Fibroblast of the conjunctiva (primary cell): Measurements from ENCODE around the gene KANSL1L.
A peak's percentile ranks its signal among the peaks of the same experiment; 100 is the strongest.
"Not testable (repeated sequence)": the region's sequence is repeated elsewhere in the genome, so short reads cannot be mapped to it uniquely, and the experiment has no call there.

Experiments used
- DNase-seq: peaks from one replicate; pipeline ENCODE4 v3.0.0-alpha.2; 2010; ENCODE audit warnings: low read depth

Gene KANSL1L

DNA sequence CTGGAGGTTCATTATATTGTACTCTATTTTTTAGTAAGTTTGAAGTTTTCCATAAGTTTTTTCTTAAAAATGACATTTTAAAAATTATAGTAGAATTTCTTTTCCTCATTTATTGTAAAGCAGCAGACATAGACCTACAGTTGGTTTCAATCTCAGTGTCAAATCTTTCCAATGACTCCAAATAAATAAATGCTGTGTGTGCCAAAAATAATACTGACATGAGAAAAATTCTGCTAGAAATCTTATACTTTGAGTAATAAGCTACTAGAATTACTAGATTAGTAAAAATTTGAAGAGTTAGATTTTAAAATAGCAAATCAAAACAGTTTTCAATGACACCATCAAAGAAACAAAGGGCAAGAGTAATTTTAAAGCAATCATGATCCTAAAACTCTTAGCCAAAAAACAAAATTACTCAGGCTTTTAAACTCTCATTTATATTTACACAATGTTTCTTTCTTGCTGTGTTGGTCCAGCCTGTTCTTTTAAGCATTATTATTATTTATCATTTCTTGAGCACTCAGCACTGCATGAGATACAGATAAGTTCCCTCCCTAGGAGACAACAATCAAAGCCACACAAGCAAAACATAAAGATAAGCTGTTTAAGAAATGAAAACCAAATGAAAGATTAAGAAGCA, 8.3 kb upstream of the KANSL1L start:
- DNase-seq = no peak

GRCh38 chr2:210177769-210178168, 6.6 kb upstream of the KANSL1L start:
- DNase-seq = no peak

GRCh38 chr2:210177115-210177514, 5.9 kb upstream of the KANSL1L start:
- DNase-seq = not testable (repeated sequence)

- DNase-seq = no peak
Observed at GRCh38 chr2:210174086-210174485, 2.9 kb upstream of the KANSL1L start.

DNA sequence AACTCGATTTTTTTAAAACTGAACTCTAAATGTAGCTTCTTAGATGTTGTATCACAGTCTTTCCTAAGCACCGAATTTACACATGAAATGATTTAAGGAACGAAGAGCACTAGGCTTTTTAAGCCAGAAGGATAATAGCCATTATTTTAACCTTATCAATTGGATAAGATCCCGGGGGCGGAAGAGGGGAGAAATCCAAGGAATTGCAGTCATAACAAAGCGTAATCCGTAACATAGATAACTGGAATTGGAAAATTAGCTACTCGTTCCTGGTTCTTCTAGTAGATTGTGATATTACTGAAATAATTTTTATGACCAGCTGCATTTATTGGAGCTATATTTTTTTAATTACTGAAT, 988 bp upstream of the KANSL1L start:
- no peak for DNase-seq

DNA sequence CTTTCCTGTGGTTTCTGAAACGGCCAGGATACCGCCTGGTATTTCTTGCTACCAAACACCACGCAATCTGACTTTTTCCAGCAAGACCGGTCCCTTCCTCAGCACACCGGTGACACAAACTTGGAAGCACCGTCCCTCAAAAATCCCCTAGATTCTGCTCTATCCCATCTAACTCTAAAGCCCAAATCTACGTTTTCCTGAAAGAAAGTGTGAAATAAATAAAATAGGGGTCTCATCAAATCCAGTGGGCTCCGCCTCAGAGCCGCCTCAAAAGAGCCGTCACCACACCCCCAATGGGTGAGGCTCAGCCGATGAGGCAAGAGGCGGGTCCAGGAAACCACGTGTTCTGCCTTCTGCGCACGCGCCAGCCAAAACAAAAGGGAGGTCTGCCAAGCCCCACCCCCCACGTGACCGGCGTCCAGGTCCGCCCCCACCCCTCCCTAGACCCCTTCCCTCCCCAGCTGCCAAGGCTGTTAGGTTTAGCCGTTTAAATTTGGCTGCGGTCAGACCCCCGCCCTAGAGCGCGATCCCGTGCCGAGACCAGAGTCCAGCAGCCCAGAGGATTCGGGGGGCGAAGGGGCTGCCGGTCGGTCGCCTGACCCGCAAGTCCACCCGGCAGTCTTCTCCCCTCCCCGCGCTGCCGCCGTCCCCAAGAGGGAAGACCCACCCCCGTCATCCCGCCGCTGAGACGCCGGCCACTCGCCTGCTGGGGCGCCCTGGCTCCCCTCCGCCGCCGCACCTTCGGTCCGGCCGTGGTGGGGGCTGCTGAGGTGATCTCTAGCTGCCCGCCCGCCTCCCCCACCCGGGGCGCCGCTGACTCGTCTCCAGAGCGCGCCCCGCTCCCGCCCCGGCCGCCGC, 534 bp downstream of the KANSL1L start:
- DNase-seq = peak; percentile 94

DNA sequence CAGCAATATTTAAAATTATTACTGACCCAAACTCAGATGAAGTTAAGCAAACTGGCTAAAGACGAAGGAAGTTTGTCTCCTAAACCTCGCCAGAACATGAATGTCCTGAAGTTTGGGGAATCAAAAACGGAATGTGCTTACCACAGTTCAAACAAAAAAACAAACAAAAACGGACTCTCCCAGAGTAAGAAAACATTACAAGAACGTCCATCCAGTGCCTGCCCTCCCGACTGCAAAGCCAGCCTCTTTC, 1.1 kb downstream of the KANSL1L start:
- no peak for DNase-seq

DNA sequence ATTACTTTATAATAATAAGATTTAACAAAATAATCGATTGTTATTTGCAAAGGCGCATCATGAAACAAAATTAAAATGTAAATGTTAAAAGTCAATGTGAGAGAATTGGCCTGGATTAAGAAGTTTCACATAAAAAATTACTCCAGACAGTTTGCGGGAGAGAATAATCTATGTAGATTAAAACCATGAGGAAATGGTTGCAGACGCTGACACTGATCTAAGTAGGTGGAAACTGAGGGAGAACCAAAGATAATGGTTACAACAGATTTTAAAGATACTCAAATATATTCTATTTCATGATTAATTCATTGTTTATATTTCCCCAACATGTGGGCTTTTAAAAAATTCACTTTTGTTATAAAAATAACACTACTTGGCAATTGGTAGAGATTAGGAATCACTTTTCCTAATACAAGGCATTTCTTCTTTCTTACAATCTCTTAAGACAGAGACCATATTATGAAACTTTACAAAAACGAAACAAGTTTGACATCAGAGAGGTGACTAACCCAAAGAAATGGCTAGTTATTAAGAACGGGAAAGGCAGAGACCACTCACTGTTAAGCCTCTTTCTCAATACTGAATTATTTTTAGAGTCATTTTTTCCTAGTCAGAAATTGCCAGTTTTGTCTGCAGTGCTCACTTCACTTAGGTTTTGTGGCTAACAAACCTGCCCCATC, 1.6 kb downstream of the KANSL1L start:
- peak; percentile 56 for DNase-seq

GRCh38 chr2:210167227-210167626, 4.0 kb downstream of the KANSL1L start:
- no peak for DNase-seq

GRCh38 chr2:210162466-210163124, 8.6 kb downstream of the KANSL1L start:
- DNase-seq = no peak

- no peak for DNase-seq
Observed at GRCh38 chr2:210159059-210159458, 12.2 kb downstream of the KANSL1L start.

GRCh38 chr2:210158236-210158635, 13.0 kb downstream of the KANSL1L start:
- DNase-seq = no peak

- DNase-seq = no peak
Observed at GRCh38 chr2:210157526-210157925, 13.7 kb downstream of the KANSL1L start.

DNA sequence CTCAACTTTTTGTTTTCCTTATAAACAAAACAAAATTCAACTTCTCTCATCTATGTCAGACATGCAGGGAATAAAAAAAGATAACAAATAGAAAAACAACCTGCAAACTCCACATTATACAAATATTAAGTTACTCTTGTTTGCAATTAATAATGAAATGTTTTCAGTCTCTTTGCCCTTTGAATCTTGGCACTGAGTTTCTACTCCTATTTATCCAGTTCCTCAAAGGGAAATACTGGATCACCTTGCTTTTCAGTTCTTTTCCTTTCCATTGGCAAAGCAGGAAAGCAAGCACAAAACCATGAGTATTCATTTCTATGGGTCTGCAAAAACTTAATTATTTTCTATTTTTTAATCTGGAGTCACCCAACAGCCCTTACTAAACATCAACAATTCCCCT, 23.6 kb downstream of the KANSL1L start:
- DNase-seq = no peak

- DNase-seq = no peak
Observed at GRCh38 chr2:210132239-210132638, 39.0 kb downstream of the KANSL1L start.

GRCh38 chr2:210128961-210129360, 42.2 kb downstream of the KANSL1L start:
- no peak for DNase-seq

DNA sequence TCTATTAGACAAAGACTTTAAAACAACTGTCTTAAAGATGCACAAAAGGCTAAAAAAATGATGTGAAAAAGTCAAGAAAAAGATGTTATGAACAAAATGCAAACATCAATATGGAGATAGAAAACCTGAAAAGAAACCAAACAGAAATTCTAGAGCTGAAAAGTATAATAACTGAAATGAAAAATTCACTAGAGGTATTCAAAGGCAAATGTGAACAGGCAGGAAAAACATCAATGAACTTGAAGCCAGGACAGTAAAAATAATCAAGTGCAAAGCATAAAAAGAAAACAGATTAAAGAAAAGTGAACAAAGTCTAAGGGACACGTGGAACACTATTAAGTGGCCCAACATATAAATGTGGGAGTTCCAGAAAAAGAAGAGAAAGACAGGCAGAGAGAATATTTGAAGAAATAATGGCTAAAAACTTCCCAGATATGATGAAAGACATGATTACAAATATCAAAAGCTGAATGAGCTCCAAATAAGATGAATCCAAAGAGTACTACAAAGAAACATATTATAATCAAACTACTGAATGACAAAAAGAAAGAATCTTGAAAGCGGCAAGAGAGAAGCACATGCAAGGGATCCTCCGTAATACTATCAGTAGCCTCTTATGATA, 57.5 kb downstream of the KANSL1L start:
- no peak for DNase-seq

DNA sequence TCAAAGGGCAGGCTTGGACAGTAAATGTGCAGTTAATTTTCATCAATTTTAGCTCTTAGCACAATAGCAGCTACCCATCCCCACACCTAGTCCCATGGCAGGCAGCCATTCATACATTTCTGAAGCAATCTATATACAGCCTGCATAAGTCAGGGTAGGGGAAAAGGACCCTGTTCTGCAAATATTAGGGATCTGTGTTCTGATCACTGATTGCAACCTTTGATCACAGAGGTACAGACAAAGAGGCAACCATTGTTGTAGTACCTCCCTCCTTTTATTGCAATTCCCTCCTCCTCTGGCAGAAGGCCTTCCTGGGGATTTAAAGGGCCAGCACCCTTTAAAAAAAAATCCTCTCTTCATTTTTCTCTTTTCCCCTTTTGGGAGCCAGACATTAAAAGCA, 58.3 kb downstream of the KANSL1L start:
- DNase-seq = no peak

DNA sequence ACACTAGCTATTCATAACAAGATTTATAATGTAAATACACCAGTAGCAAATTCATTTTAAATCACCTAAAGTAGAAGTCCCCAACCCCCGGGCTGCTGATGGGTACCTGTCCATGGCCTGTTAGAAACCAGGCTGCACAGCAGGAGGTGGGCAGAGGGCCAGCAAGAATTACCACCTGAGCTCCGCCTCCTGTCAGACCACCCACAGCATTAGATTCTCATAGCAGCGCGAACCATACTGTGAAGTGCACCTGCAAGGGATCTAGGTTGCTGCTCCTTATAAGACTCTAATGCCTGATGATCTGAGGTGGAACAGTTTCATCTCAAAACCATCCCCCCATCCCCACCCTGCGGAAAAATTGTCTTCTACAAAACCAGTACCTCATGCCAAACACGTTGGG, 71.3 kb downstream of the KANSL1L start:
- no peak for DNase-seq

- DNase-seq = no peak
Observed at GRCh38 chr2:210094787-210095186, 76.4 kb downstream of the KANSL1L start.

GRCh38 chr2:210092791-210093190, 78.4 kb downstream of the KANSL1L start:
- no peak for DNase-seq

- DNase-seq = no peak
Observed at GRCh38 chr2:210086930-210087329, 84.3 kb downstream of the KANSL1L start.
